SJCRH30 (cell line): Measurements from ENCODE around the gene TAB3. TPM values are rescaled to one million over a fixed set of nuclear protein-coding genes. Genes with fewer than 3 reads are reported as not detected.
"Not testable (repeated sequence)": the region's sequence is repeated elsewhere in the genome, so short reads cannot be mapped to it uniquely, and the experiment has no call there.

ENCODE experiments used
- DNase-seq, 2 experiments: peaks; one replicate each; pipeline ENCODE4 v3.0.0-alpha.2; 2015 to 2020
- H3K27ac ChIP-seq: fragments of 250-450 bp; sonication (Bioruptor Pico); 2 replicates; pipeline ENCODE4 v1.5.1; 2020; ENCODE audit warnings: mild to moderate bottlenecking, moderate library complexity
- H3K27me3 ChIP-seq: fragments of 250-450 bp; sonication (Bioruptor Pico); 2 replicates; pipeline ENCODE4 v1.5.1; 2020; ENCODE audit warnings: mild to moderate bottlenecking, moderate library complexity
- H3K36me3 ChIP-seq: fragments of 250-450 bp; sonication (Bioruptor Pico); 2 replicates; pipeline ENCODE4 v1.5.1; 2020; ENCODE audit warnings: mild to moderate bottlenecking, moderate library complexity
- H3K4me1 ChIP-seq: fragments of 250-450 bp; sonication (Bioruptor Pico); 2 replicates; pipeline ENCODE4 v1.5.1; 2020; ENCODE audit warnings: mild to moderate bottlenecking, moderate library complexity
- H3K4me3 ChIP-seq: fragments of 250-450 bp; sonication (Bioruptor Pico); 2 replicates; pipeline ENCODE4 v1.5.1; 2020; ENCODE audit warnings: mild to moderate bottlenecking, moderate library complexity
- H3K9me3 ChIP-seq: fragments of 250-450 bp; sonication (Bioruptor Pico); replicated peaks from 2 replicates; pipeline ENCODE4 v1.5.1; 2020; ENCODE audit warnings: mild to moderate bottlenecking, moderate library complexity
- total RNA-seq: library from RNA; depleted of rRNA; stranded (reverse); fragments of >200 nt; shearing (Covaris generic); gene quantifications from 2 replicates; pipeline ENCODE4 v1.2.3, GENCODE V29; 2014

TAB3 gene
- total RNA-seq, 1 experiment from 2014 or later = 12.4 TPM

GRCh38 chrX:30814978-30815377, 74.1 kb downstream of the TAB3 start:
- Histone ChIP-seq H3K4me1 (no peaks in the 10 kb centered on the region), H3K27me3 (no peaks in the 10 kb centered on the region), H3K9me3 (no peaks in the 10 kb centered on the region), H3K4me3 (no peak overlapping the region), H3K27ac (no peak overlapping the region), H3K36me3 (no peaks in the 10 kb centered on the region)
- no peak for DNase-seq

- Histone ChIP-seq H3K27ac (no peak overlapping the region), H3K36me3 (no peaks in the 10 kb centered on the region)
Observed at GRCh38 chrX:30812326-30812725, 76.7 kb downstream of the TAB3 start.

GRCh38 chrX:30806187-30806728, 82.8 kb downstream of the TAB3 start:
- DNase-seq = no peak
- Histone ChIP-seq H3K4me3 (no peak overlapping the region), H3K27ac (no peak overlapping the region), H3K36me3 (no peaks in the 10 kb centered on the region), H3K27me3 (no peaks in the 10 kb centered on the region), H3K4me1 (no peaks in the 10 kb centered on the region), H3K9me3 (no peaks in the 10 kb centered on the region)

More at GRCh38 chrX:30812326-30812725, 76.7 kb downstream of the TAB3 start:
- no peak for DNase-seq
- H3K4me1 ChIP-seq = no peaks in the 10 kb centered on the region
- H3K9me3 ChIP-seq = no peaks in the 10 kb centered on the region
- H3K27me3 ChIP-seq = no peaks in the 10 kb centered on the region
- no peak overlapping the region for H3K4me3 ChIP-seq

GRCh38 chrX:30804462-30804861, 84.6 kb downstream of the TAB3 start:
- H3K27ac ChIP-seq = no peak overlapping the region
- H3K4me3 ChIP-seq = no peak overlapping the region
- no peaks in the 10 kb centered on the region for H3K4me1 ChIP-seq
- no peaks in the 10 kb centered on the region for H3K27me3 ChIP-seq
- H3K36me3 ChIP-seq = no peaks in the 10 kb centered on the region
- no peaks in the 10 kb centered on the region for H3K9me3 ChIP-seq
- no peak for DNase-seq

GRCh38 chrX:30800901-30801300, 88.2 kb downstream of the TAB3 start:
- Histone ChIP-seq H3K9me3 (no peaks in the 10 kb centered on the region), H3K27ac (no peak overlapping the region), H3K36me3 (no peaks in the 10 kb centered on the region), H3K4me1 (no peaks in the 10 kb centered on the region), H3K4me3 (no peak overlapping the region), H3K27me3 (no peaks in the 10 kb centered on the region)
- no peak for DNase-seq

GRCh38 chrX:30799327-30799726, 89.7 kb downstream of the TAB3 start:
- H3K9me3 ChIP-seq = no peaks in the 10 kb centered on the region
- no peaks in the 10 kb centered on the region for H3K36me3 ChIP-seq
- H3K4me3 ChIP-seq = no peak overlapping the region
- H3K4me1 ChIP-seq = no peaks in the 10 kb centered on the region
- no peak overlapping the region for H3K27ac ChIP-seq
- no peaks in the 10 kb centered on the region for H3K27me3 ChIP-seq
- DNase-seq = no peak

GRCh38 chrX:30798810-30799209, 90.2 kb downstream of the TAB3 start:
- Histone ChIP-seq H3K9me3 (no peaks in the 10 kb centered on the region), H3K4me1 (no peaks in the 10 kb centered on the region), H3K27me3 (no peaks in the 10 kb centered on the region), H3K36me3 (no peaks in the 10 kb centered on the region), H3K27ac (no peak overlapping the region), H3K4me3 (no peak overlapping the region)
- no peak for DNase-seq

- H3K27me3 ChIP-seq, H3K36me3 ChIP-seq, H3K27ac ChIP-seq, H3K9me3 ChIP-seq, DNase-seq, H3K4me3 ChIP-seq, H3K4me1 ChIP-seq: not testable (repeated sequence)
Observed at GRCh38 chrX:30797301-30797700, 91.8 kb downstream of the TAB3 start.

- Histone ChIP-seq H3K27me3 (no peaks in the 10 kb centered on the region), H3K9me3 (no peaks in the 10 kb centered on the region)
- DNase-seq = no peak
Observed at GRCh38 chrX:30795981-30796958, 92.8 kb downstream of the TAB3 start.

GRCh38 chrX:30794497-30794896, 94.6 kb downstream of the TAB3 start:
- Histone ChIP-seq H3K4me1 (no peaks in the 10 kb centered on the region), H3K27me3 (no peaks in the 10 kb centered on the region), H3K9me3 (no peaks in the 10 kb centered on the region), H3K27ac (no peak overlapping the region), H3K36me3 (no peaks in the 10 kb centered on the region), H3K4me3 (no peak overlapping the region)
- DNase-seq = no peak

More at GRCh38 chrX:30795981-30796958, 92.8 kb downstream of the TAB3 start:
- Histone ChIP-seq H3K4me1 (no peaks in the 10 kb centered on the region), H3K27ac (no peak overlapping the region), H3K36me3 (no peaks in the 10 kb centered on the region), H3K4me3 (no peak overlapping the region)

GRCh38 chrX:30793767-30794103, 95.3 kb downstream of the TAB3 start:
- H3K9me3 ChIP-seq = no peaks in the 10 kb centered on the region
- H3K4me1 ChIP-seq = no peaks in the 10 kb centered on the region
- no peak overlapping the region for H3K4me3 ChIP-seq
- no peak for DNase-seq
- no peaks in the 10 kb centered on the region for H3K27me3 ChIP-seq
- no peak overlapping the region for H3K27ac ChIP-seq
- no peaks in the 10 kb centered on the region for H3K36me3 ChIP-seq

GRCh38 chrX:30793075-30793766, 95.8 kb downstream of the TAB3 start:
- Histone ChIP-seq H3K4me1 (no peaks in the 10 kb centered on the region), H3K27ac (no peak overlapping the region), H3K9me3 (no peaks in the 10 kb centered on the region), H3K4me3 (no peak overlapping the region), H3K27me3 (no peaks in the 10 kb centered on the region), H3K36me3 (no peaks in the 10 kb centered on the region)
- DNase-seq = no peak

- no peak overlapping the region for H3K4me3 ChIP-seq
- H3K27me3 ChIP-seq = no peaks in the 10 kb centered on the region
- H3K27ac ChIP-seq = no peak overlapping the region
- DNase-seq = no peak
- no peaks in the 10 kb centered on the region for H3K9me3 ChIP-seq
- no peaks in the 10 kb centered on the region for H3K4me1 ChIP-seq
- H3K36me3 ChIP-seq = no peaks in the 10 kb centered on the region
Observed at GRCh38 chrX:30791296-30792278, 97.5 kb downstream of the TAB3 start.

- no peaks in the 10 kb centered on the region for H3K4me1 ChIP-seq
- no peaks in the 10 kb centered on the region for H3K27me3 ChIP-seq
- H3K9me3 ChIP-seq = no peaks in the 10 kb centered on the region
- DNase-seq = no peak
- no peak overlapping the region for H3K4me3 ChIP-seq
- no peak overlapping the region for H3K27ac ChIP-seq
- no peaks in the 10 kb centered on the region for H3K36me3 ChIP-seq
Observed at GRCh38 chrX:30787012-30787411, 102.0 kb downstream of the TAB3 start.
